HG02885 (cell line): Measurements from ENCODE around the gene CACNG1.

Experiments
- ATAC-seq: cut with Tn5 transposase; IDR thresholded peaks from one replicate; pipeline ENCODE4 v1.9.1; 2021; ENCODE audit warnings: mild to moderate bottlenecking; ENCODE audit not compliant: unreplicated experiment, poor library complexity

CACNG1 gene, protein sequence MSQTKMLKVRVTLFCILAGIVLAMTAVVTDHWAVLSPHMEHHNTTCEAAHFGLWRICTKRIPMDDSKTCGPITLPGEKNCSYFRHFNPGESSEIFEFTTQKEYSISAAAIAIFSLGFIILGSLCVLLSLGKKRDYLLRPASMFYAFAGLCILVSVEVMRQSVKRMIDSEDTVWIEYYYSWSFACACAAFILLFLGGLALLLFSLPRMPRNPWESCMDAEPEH

GRCh38 chr17:67044016-67044772 lies at the start of gene CACNG1:
Gene CACNG1 (plus strand): TSS chr17:67044554. CDS start chr17:67044661, 107 bp downstream.
- no peak for ATAC-seq

DNA sequence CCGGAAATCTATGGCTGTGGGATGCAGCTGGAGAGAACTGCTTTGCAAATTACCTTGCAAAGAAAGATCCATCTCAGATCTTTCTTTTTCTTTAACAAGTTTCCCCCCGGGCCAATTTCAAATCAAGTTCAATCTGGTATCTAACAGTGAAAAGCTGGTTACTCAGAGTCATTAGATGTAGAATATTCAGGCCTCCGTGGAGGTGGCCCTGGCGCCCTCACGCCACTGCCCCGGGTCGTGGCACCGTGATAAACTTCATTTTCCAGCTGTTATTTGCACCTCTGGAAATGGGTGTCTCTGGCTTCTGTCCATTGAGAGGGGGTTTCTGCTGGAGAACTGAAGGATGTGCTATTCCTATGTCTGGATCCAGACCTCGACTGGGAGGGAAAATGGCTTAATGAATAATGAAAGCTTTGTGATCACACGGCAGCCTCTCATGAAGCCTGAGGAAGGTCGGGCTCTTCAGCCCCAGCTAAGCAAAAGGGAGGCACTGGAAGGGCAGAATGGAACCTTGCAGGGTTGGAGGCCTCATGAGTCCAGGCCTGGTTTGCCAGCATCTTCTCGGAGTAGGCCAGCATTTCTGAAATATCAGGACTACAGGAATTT lies 49.3 kb upstream of the CACNG1 start:
- no peak for ATAC-seq

- no peak for ATAC-seq
Observed at GRCh38 chr17:66995944-66996343, 48.4 kb upstream of the CACNG1 start.

GRCh38 chr17:66996926-66997325 lies 47.4 kb upstream of the CACNG1 start:
- ATAC-seq = no peak

- no peak for ATAC-seq
Observed at GRCh38 chr17:67003231-67003630, 41.1 kb upstream of the CACNG1 start.

- no peak for ATAC-seq
Observed at GRCh38 chr17:67004181-67004580, 40.2 kb upstream of the CACNG1 start.

GRCh38 chr17:67007266-67007665 lies 37.1 kb upstream of the CACNG1 start:
- ATAC-seq = no peak

GRCh38 chr17:67008101-67008500 lies 36.3 kb upstream of the CACNG1 start:
- no peak for ATAC-seq

DNA sequence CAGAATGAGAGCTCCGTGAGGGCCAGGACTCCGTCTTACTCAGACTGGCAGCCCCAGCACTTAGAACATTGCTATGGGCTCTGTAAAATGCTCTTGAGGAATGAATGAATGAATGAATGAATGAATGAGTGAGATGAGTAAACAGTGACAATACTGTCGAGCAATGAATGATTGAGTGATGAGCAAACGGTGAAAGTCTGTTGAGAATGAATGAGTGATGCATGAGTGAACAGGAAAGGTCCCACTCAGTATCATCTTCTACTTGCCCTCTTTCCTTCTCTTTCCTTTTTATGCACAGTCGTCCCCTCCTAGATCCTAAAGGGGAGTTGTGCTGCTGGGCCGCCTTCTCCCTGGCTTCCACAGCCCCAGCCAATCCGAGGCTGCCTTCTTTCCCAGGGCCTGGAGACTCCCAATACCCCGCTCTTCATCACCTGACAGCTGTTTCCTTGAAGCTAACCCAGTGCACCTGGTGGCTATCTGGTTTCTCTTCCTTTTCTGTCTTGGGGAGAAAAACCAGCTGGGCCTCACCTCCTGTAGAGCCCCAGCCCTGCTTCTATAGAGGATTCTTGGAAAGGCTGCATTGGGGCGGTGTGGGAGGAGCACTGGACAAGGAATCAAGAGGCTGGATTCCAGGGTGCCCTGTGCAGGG lies 32.7 kb upstream of the CACNG1 start:
- ATAC-seq = no peak

DNA sequence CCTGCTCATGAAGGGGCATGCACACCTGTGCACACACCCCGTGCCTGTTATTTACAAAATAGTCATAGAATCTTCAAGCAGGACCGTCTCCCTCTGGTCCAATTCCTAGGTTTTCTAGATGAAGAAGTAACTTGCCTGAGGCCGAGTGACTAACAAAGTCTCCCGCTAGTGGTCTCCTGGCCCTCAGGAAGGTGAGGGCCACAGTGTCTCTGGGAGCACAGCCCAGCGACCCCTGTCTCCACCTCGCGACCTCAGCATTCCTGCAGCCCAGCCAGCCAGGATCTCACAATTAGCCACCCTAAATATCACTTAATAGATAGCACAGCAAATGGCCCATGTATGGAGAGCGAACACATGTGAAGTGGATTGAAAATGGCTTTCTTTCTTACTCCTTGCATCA lies 30.5 kb upstream of the CACNG1 start:
- no peak for ATAC-seq

DNA sequence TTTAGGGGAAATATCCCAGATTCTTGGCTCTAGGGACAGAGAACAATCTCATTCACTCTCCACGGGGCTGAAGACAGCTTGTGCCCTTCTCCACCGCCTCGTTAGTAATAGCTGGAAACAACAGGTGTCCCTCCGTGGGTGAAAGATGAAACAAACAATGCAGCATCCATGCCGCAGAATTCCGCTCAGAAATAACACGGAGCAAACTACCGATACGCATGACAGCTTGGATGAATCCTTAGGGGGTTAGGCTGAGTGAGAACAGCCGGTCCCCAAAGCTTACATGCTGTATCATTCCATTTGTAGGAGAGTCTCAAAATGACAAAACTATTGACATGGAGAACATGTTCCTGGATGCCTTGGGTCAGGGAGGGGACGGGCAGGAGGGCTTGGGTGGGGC lies 29.4 kb upstream of the CACNG1 start:
- no peak for ATAC-seq

- ATAC-seq = no peak
Observed at GRCh38 chr17:67016039-67016762, 28.2 kb upstream of the CACNG1 start.

DNA sequence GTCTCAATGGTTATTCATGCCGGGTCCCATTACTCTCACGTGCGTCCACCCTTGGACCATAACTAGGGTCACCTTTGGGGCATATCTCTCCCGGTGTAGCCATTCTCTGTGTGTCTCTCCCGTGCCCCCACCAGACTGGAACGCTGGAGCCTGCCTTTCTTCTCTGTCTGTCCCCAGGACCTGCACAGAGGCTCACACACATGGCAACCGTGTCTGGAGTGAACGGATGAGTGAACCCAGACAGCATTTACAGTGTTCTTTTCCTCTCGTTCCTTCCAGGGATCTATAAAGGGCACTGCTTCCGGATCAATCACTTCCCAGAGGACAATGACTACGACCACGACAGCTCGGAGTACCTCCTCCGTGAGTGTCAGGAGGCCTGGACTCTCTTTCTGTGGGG lies 26.4 kb upstream of the CACNG1 start:
- no peak for ATAC-seq

DNA sequence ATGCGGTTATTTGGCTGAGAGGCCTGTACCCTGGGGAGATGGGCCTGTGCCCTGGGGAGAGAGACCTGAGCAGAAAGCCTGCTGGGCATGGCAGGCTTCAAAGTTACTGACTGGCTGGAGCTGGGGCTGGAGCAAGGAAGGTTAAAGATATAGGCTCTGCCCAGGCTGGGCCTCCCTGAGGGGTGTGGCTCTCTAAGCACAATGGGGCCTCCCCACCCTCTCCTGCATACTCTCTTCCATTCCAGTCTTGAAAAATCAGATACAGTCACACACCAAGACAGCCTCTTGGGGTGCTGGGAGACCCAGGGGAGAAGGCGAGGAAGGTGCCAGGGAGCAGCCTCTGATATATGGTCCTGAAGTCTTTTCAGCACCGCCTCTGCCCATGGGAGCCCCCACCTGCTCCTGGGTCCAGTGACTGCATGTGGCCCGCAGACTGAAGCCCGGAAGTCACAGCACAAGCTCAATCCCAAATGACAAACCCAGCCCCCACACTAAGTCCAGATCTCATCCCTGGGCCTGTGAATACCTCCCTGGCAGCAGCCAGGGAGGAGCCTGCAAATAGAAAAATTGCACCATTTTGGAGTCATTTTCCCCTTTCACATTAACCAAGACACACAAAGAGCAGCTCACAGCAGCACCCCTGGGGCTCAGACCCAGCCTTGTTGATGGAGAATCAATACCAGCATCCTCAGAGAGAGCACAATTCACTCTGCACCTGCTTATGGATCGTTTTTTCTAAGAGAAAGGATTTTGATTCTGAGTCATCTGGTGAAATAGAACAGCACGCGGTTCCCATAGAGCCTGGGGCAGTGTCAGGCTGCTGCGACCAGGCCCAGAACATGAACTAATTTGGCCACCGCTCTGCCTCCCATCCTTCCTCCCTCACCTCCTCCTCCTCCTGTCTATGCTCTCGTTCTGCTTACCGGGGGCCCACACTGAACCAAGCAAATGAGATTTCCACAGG lies 25.6 kb upstream of the CACNG1 start:
- ATAC-seq = no peak

DNA sequence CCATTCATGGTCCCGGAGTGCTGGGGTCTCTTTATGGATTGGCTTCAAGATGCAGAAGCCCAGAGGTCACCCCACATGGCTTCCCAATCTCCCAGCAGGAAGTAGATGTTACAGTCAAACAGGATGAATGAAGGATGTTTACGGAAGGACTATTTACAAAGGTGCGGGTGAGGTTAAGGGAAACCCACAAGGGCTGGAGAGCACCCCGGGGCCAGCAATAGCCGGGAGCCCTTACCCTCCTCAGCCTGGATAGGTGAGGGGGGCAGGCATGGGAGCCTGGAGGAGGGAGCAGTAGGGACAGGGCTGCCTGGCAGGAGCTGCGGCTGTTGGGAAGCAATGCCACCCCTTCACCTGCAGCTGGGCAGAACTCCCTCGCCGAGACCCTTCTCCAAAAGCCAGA lies 24.5 kb upstream of the CACNG1 start:
- no peak for ATAC-seq

DNA sequence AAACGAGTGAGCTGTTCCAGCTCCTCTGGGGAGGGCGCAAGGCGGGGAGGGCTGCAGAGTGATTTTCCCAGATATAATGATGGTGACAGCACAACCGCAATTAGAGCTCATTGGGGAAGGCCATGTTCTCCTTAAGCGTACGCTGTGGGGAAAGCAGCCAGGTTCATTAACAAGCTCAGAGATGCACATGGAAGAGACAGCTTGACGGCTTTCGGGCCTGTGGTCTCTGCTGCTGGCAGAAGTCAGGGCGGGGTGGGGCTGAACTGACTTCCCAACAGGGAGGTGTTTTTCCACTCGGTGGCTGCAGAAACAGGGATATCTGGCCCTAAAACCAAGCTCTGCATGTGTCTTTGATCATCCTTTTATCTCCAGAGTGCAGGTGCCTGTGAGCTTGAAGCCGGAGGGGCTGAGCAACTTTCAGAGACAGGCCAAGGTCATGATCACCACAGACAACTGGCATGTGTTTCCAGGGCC lies 24.0 kb upstream of the CACNG1 start:
- no peak for ATAC-seq

GRCh38 chr17:67021196-67021595 lies 23.2 kb upstream of the CACNG1 start:
- ATAC-seq = no peak

GRCh38 chr17:67021743-67022450 lies 22.5 kb upstream of the CACNG1 start:
- ATAC-seq = no peak

GRCh38 chr17:67022451-67022810 lies 21.9 kb upstream of the CACNG1 start:
- no peak for ATAC-seq
